Measurements from ENCODE around the gene HUWE1.

DNA sequence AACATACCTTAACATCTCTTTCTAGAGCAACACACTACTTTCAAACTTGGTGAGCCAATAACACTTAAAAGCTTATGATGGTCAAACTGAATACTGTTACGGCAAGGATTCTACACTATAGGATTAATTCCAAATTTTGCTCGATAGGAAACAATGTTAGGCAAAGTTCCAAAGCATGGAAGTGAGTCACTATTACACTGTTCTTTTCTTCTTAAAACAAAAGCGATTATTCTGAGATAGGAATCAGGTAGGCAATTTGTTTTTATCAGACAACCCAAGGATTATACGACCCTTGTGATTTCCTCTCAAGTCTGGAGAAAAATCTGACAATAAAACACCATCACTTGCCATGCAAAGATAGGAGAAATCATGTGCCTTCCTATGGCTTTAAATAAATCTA, 81.5 kb downstream of the HUWE1 start:
- TF ChIP-seq POLR2A (IDR thresholded peaks at IDR 0.05) = no peak
- TF ChIP-seq, protein P1, sequence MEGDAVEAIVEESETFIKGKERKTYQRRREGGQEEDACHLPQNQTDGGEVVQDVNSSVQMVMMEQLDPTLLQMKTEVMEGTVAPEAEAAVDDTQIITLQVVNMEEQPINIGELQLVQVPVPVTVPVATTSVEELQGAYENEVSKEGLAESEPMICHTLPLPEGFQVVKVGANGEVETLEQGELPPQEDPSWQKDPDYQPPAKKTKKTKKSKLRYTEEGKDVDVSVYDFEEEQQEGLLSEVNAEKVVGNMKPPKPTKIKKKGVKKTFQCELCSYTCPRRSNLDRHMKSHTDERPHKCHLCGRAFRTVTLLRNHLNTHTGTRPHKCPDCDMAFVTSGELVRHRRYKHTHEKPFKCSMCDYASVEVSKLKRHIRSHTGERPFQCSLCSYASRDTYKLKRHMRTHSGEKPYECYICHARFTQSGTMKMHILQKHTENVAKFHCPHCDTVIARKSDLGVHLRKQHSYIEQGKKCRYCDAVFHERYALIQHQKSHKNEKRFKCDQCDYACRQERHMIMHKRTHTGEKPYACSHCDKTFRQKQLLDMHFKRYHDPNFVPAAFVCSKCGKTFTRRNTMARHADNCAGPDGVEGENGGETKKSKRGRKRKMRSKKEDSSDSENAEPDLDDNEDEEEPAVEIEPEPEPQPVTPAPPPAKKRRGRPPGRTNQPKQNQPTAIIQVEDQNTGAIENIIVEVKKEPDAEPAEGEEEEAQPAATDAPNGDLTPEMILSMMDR (IDR thresholded peaks at IDR 0.05) = no peak

All from testis (tissue), 2 donors.